K562 (cell line): ENCODE data around the gene CCNL1. TPM values are rescaled to one million over a fixed set of nuclear protein-coding genes. Genes with fewer than 3 reads are reported as not detected.

Experiments
- CCNT2 ChIP-seq: IDR thresholded peaks from 2 replicates; pipeline ENCODE4 v1.6.1; 2011; ENCODE audit warnings: borderline replicate concordance, low read depth, mild to moderate bottlenecking, moderate library complexity, mixed read lengths, low read length; ENCODE audit not compliant: insufficient read length; ENCODE audit errors: extremely low read depth
- E2F3 ChIP-seq: fragments of 250-450 bp; sonication (Bioruptor Pico); IDR thresholded peaks from 2 replicates; pipeline ENCODE4 v1.4.0; 2020; ENCODE audit warnings: mild to moderate bottlenecking
- FOXP1 ChIP-seq: sonication (generic); formaldehyde crosslinking; IDR thresholded peaks from 2 replicates; pipeline ENCODE4 v1.8.0; 2022; ENCODE audit warnings: mild to moderate bottlenecking, missing genetic modification reagents
- HNRNPL ChIP-seq: fragments of 200-400 bp; formaldehyde crosslinking; IDR thresholded peaks from 2 replicates; pipeline ENCODE4 v1.6.1; 2017; ENCODE audit warnings: low read depth, mild to moderate bottlenecking, low read length
- MCM2 ChIP-seq: fragments of 450-650 bp; IDR thresholded peaks from 2 replicates; pipeline ENCODE4 v1.6.1; 2017; ENCODE audit warnings: low read depth, mild to moderate bottlenecking
- NFIC ChIP-seq: fragments of 450-650 bp; IDR thresholded peaks from 2 replicates; pipeline ENCODE4 v1.6.1; 2017; ENCODE audit warnings: mild to moderate bottlenecking, inconsistent platforms
- NR0B1 ChIP-seq: fragments of 450-650 bp; IDR thresholded peaks from one replicate; pipeline ENCODE4 v1.6.1; 2018; ENCODE audit warnings: mild to moderate bottlenecking, moderate library complexity; ENCODE audit not compliant: partially characterized antibody
- PATZ1 ChIP-seq: fragments of 250-450 bp; sonication (Bioruptor Pico); IDR thresholded peaks from 2 replicates; pipeline ENCODE4 v1.5.0; 2020; ENCODE audit warnings: mild to moderate bottlenecking, borderline replicate concordance
- RAD21 ChIP-seq, 2 experiments: fragments of 250-450 bp in 1 of 2; fragments of 450-650 bp in 1 of 2; sonication (Bioruptor Pico) in 1 of 2; formaldehyde crosslinking in 1 of 2; IDR thresholded peaks in 1 of 2; conservative IDR thresholded peaks in 1 of 2; 2 replicates each; pipeline versions ENCODE4 v1.4.0 to v1.8.0; 2020 to 2022; ENCODE audit warnings: mild to moderate bottlenecking in 2 of 2, moderate library complexity in 1 of 2
- TEAD1 ChIP-seq, 2 experiments: fragments of 450-650 bp in 1 of 2; sonication (generic) in 1 of 2; formaldehyde crosslinking; IDR thresholded peaks; 2 replicates each; pipeline versions ENCODE4 v1.4.0 to v1.8.0; 2020 to 2022; ENCODE audit warnings: mild to moderate bottlenecking in 2 of 2, missing genetic modification reagents in 1 of 2
- THAP12 ChIP-seq: fragments of 250-450 bp; sonication (Bioruptor Pico); IDR thresholded peaks from 2 replicates; pipeline ENCODE4 v1.9.0; 2021; ENCODE audit warnings: mild to moderate bottlenecking, inconsistent platforms
- VEZF1 ChIP-seq: fragments of 200-800 bp; sonication (Bioruptor generic); IDR thresholded peaks from 2 replicates; pipeline ENCODE4 v1.6.1; 2017; ENCODE audit warnings: missing genetic modification characterization, missing compliant biosample characterization
- ZEB2 ChIP-seq: fragments of 450-650 bp; IDR thresholded peaks from 2 replicates; pipeline ENCODE4 v1.6.1; 2016
- ZNF121 ChIP-seq: sonication (generic); formaldehyde crosslinking; conservative IDR thresholded peaks from 2 replicates; pipeline ENCODE4 v1.8.0; 2022; ENCODE audit warnings: missing genetic modification reagents
- ZNF124 ChIP-seq: sonication (generic); formaldehyde crosslinking; IDR thresholded peaks from 2 replicates; pipeline ENCODE4 v1.8.1; 2022; ENCODE audit warnings: missing genetic modification reagents
- ZNF316 ChIP-seq: fragments of 450-650 bp; IDR thresholded peaks from 2 replicates; pipeline ENCODE4 v1.6.1; 2016
- ZNF740 ChIP-seq, 3 experiments: fragments of 200-800 bp in 1 of 3; sonication (Bioruptor generic) in 1 of 3; sonication (generic) in 1 of 3; formaldehyde crosslinking in 1 of 3; IDR thresholded peaks; 2 replicates each; pipeline versions ENCODE4 v1.6.1 to v1.8.0; 2016 to 2022; ENCODE audit warnings: mild to moderate bottlenecking in 2 of 3, missing compliant biosample characterization in 2 of 3, missing genetic modification characterization in 2 of 3, missing genetic modification reagents in 1 of 3
- polyA plus RNA-seq, 8 experiments: library from polyadenylated mRNA; depleted of rRNA in 4 of 8; stranded (reverse) in 5 of 8; unstranded in 3 of 8; fragments of >200 nt; fragmentation: Nextera tagmentation in 2 of 8; fragmentation: Illumina TruSeq in 1 of 8; extraction: Ambion mirVana in 2 of 8; extraction: Trizol in 1 of 8; gene quantifications; 2 replicates each; pipeline versions ENCODE4 v1.2.1 to v1.2.3, GENCODE V29; 2011 to 2014; ENCODE audit warnings: inconsistent platforms in 1 of 8, missing spikeins in 1 of 8
- total RNA-seq, 7 experiments: library from RNA; depleted of rRNA in 6 of 7; stranded (reverse); fragments of >200 nt in 6 of 7; fragmentation: Illumina TruSeq in 2 of 7; extraction: Trizol in 2 of 7; gene quantifications; 2 replicates each; pipeline versions ENCODE4 v1.2.1 to v1.2.3, GENCODE V29; 2011 to 2021; ENCODE audit warnings: low replicate concordance in 1 of 7

Gene CCNL1
- total and polyA plus RNA-seq, 9 of the 15 experiments (the other 6 are each of a cell fraction or from before 2014, with no cell fraction given) = 16.1 to 186 (median 132) TPM

- TF ChIP-seq THAP12 (CRISPR knock-in tag) (peak; percentile 77; the same call in 1 of the 2 replicates), ZEB2 (0 out of 2 replicates have a peak, but pooled peaks have one; percentile 73), MCM2 (no peak), HNRNPL (no peak), VEZF1 (CRISPR knock-in tag) (peak; percentile 52; the same call in 1 of the 2 replicates), ZNF316 (no peak), TEAD1 (CRISPR knock-in tag; IDR thresholded peaks at IDR 0.05) (peak in 1 of 2 experiments; percentile 75; a peak in 2 of 4 replicates), ZNF121 (CRISPR knock-in tag) (no peak), NFIC (peak; percentile 51), ZNF124 (CRISPR knock-in tag) (no peak), PATZ1 (CRISPR knock-in tag) (no peak), ZNF740 (CRISPR knock-in tag; IDR thresholded peaks at IDR 0.05) (peak; percentile 56; the same call in 1 of the 2 replicates), ZNF740 (tag; IDR thresholded peaks at IDR 0.05) (no peak), FOXP1 (CRISPR knock-in tag) (peak; percentile 67; the same call in 1 of the 2 replicates), NR0B1 (no peak), CCNT2 (peak; percentile 90), RAD21 (CRISPR knock-in tag; conservative IDR thresholded peaks at IDR 0.05 in 1 of 2, IDR thresholded peaks at IDR 0.05 in 1 of 2) (no peak), E2F3 (0 out of 2 replicates have a peak, but pooled peaks have one; percentile 6)
Observed at GRCh38 chr3:157174649-157175498, 14.9 kb upstream of the CCNL1 start (continued).
